ENCODE data around the gene ERCC3.
"Not testable (repeated sequence)": the region's sequence is repeated elsewhere in the genome, so short reads cannot be mapped to it uniquely, and the experiment has no call there.

Gene ERCC3

GRCh38 chr2:127226520-127227263, 67.3 kb downstream of the ERCC3 start:
- no peak for DNase-seq (ENCODE audit: low read depth)

- DNase-seq (ENCODE audit: low read depth): no peak
These were observed 67.8 kb downstream of the ERCC3 start for GRCh38 chr2:127226132-127226519.

GRCh38 chr2:127225186-127225960, 68.6 kb downstream of the ERCC3 start:
- no peak for DNase-seq (ENCODE audit: low read depth)

- not testable (repeated sequence) for DNase-seq (ENCODE audit: low read depth)
These were observed 69.8 kb downstream of the ERCC3 start for GRCh38 chr2:127224135-127224534.

- no peak for DNase-seq (ENCODE audit: low read depth)
These were observed 73.0 kb downstream of the ERCC3 start for GRCh38 chr2:127220768-127221527.

GRCh38 chr2:127220102-127220767, 73.7 kb downstream of the ERCC3 start, which contains the start of gene CYP27C1:
CYP27C1 (minus strand) TSS chr2:127220299; CDS start chr2:127220270, 29 bp downstream.
- DNase-seq (ENCODE audit: low read depth): no peak

- DNase-seq (ENCODE audit: low read depth): no peak
These were observed 74.5 kb downstream of the ERCC3 start for GRCh38 chr2:127219171-127220070.

- no peak for DNase-seq (ENCODE audit: low read depth)
These were observed 75.2 kb downstream of the ERCC3 start for GRCh38 chr2:127218812-127219170.

GRCh38 chr2:127217470-127218325, 76.2 kb downstream of the ERCC3 start:
- no peak for DNase-seq (ENCODE audit: low read depth)

GRCh38 chr2:127216593-127216992, 77.4 kb downstream of the ERCC3 start:
- no peak for DNase-seq (ENCODE audit: low read depth)

- DNase-seq (ENCODE audit: low read depth): no peak
These were observed 77.8 kb downstream of the ERCC3 start for GRCh38 chr2:127216095-127216494.

- not testable (repeated sequence) for DNase-seq (ENCODE audit: low read depth)
These were observed 79.7 kb downstream of the ERCC3 start for GRCh38 chr2:127214201-127214600.

GRCh38 chr2:127208313-127208712, 85.6 kb downstream of the ERCC3 start:
- no peak for DNase-seq (ENCODE audit: low read depth)
